Activated naive CD4-positive, alpha-beta T cell (primary cell): ENCODE results near the gene SORL1.

Source experiments
- DNase-seq, 4 experiments: peaks; one replicate each; lab custom pipeline; 2025; lab: John Stamatoyannopoulos, UW

SORL1 gene

GRCh38 chr11:121453589-121454299 lies 1.6 kb downstream of the SORL1 start:
- DNase-seq = no peak

DNA sequence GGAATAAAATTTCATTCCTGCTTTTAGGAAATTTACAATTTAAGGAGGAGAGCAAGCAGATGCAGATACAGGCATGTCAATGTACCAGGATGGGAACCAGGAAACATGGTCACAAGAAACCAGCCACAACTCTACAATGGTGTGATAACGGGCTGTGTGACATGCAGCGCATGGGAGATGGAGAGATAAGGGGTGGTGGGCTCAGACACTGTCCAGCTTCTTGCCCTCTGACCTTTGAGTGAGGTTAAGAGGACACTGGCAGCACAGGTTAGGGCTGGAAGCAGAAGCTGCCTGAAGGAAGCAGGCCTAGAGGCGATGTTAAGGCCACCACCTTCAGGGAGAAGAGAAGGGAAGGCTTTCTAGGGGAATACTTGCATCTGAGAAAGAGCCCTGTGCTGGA lies 3.0 kb downstream of the SORL1 start:
- DNase-seq = no peak

GRCh38 chr11:121456151-121456550 lies 4.0 kb downstream of the SORL1 start:
- no peak for DNase-seq

DNA sequence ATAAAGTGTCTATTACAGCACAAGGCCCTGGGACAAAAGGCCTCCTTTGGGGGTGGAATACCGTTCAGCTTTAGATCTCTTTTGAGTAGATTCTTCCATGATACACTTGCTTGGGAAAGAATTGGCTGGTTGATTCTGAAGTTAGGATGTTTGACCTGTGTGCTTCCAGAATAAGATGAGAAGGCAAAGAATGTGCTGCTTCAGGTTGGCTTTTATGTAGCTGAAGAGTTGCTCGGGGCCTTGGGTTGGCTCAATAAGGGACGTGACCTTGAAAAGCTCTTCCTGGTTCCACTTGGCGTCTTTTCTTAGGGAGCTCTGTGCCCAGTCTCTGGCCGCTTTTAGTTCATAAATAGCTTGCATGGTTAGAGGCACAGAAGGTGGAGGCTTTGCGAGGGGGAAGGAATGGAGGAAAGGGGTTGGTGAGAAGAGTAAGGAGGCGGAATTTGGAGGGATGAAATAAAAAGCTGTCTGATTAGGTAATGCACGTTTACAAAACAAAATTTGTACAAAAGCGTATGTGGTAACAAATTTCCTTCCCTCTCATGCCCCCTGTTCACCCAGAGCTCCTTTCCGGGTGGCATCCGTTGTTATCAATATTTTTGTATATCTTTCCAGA lies 4.8 kb downstream of the SORL1 start:
- DNase-seq = no peak

- DNase-seq = no peak
Observed at GRCh38 chr11:121458551-121458950, 6.4 kb downstream of the SORL1 start.

- DNase-seq = no peak
Observed at GRCh38 chr11:121459413-121460017, 7.4 kb downstream of the SORL1 start.

DNA sequence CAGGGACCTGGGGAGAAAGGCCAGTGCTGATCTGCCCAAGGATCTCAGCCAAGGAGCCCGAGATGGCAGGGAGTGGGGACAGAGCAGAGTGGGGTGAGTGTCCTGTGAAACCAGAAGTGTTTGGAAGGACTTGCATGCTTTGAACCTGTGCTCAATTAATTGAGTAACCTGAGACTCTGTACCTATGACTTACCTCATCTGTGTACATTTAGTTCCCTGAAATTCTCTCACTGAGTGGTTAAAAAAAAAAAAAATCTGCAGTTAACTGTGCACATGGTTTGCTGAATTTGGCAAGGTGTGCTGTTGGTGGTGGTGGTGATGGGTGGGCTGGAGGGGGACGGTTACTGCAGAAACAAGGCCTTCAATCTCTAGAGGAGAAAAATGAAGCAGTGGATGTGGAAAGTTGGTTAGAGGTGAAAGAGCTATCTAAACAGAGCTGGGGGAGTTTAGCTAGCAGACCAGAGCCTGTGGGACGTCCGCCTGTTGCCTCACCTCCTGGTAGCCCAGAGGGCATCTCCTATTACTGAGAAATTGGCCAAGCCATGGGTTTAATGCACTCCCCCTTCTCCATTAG lies 8.9 kb downstream of the SORL1 start:
- no peak for DNase-seq

- no peak for DNase-seq
Observed at GRCh38 chr11:121461843-121462242, 9.7 kb downstream of the SORL1 start.

DNA sequence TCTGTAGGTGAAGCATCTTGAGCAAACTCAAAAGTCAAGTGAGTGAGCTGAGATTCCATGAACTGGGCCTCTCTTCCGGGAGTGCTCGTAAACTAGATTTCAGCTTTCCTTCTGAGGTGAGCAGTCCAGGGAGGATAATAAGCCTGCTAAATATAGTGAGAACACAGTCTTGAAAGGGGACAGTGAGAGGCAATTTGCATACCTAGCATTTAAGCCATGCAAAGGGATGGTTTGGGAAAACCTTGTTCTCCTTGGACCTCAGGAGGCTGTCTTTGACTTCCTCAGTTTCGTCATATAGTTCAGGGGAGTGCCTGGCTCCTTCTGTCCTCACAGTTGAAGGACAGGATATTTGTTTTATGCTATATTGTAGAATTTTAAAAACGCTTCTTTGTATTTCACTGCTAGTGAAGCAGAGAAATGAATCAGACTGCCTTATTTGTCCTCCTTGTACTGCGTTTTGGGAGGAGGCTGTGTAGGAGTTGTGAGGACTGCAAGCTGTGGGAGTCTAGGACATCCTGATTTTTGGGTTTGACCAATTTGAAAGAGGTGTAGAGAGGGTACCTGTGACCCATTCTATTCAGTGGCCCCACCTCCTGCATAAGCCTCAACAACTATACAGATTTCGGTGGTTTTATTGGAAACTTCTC lies 11.7 kb downstream of the SORL1 start:
- DNase-seq = no peak

- DNase-seq = peak; percentile 38 to 55 (median 45)
Observed at GRCh38 chr11:121464352-121464946, 12.3 kb downstream of the SORL1 start.

- no peak for DNase-seq
Observed at GRCh38 chr11:121465709-121466062, 13.6 kb downstream of the SORL1 start.

- no peak for DNase-seq
Observed at GRCh38 chr11:121466063-121466794, 14.1 kb downstream of the SORL1 start.

GRCh38 chr11:121467471-121467870 lies 15.4 kb downstream of the SORL1 start:
- DNase-seq = no peak

- peak; percentile 24 to 50 (median 35) for DNase-seq
Observed at GRCh38 chr11:121467965-121468364, 15.9 kb downstream of the SORL1 start.

- DNase-seq = no peak
Observed at GRCh38 chr11:121469910-121470309, 17.8 kb downstream of the SORL1 start.

GRCh38 chr11:121471167-121471566 lies 19.1 kb downstream of the SORL1 start:
- no peak for DNase-seq

DNA sequence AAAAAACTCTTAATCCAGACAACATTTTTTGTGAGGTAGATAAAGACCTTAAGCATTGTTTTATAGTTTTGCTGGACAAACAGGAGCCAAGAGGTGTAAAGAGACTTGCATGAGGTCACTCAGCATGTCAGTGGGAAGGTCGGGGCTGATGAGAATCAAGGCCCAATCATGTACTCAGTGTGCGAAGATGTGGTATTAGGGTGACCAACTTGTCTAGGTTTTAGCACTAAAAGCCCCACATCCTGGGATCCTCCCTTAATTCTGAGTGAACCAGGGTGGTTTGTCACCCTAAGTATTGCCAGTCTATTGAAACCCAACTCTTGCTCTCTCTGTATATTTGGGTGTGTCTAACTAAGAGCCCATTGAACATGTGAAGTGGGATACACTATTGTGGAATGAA lies 20.2 kb downstream of the SORL1 start:
- DNase-seq = no peak

GRCh38 chr11:121473064-121473777 lies 21.1 kb downstream of the SORL1 start:
- DNase-seq = no peak

DNA sequence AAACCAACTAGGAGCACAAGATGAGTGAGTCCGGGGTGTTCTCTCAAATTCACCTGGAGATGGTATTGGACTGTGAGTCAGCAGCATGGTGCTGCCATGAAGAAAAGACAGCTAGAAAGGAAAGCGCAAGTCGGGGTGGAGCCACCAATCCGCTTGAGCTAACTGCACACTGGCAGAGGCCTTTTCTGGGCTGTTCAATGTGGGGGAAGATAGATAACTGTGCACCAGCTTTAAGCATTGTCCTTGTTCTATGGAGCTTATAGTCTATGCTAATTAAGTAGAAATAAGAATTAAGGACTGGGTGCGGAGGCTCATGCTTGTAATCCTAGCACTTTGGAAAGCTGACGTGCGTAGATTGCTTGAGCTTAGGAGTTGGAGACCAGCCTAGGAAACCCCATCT lies 22.6 kb downstream of the SORL1 start:
- DNase-seq = no peak

DNA sequence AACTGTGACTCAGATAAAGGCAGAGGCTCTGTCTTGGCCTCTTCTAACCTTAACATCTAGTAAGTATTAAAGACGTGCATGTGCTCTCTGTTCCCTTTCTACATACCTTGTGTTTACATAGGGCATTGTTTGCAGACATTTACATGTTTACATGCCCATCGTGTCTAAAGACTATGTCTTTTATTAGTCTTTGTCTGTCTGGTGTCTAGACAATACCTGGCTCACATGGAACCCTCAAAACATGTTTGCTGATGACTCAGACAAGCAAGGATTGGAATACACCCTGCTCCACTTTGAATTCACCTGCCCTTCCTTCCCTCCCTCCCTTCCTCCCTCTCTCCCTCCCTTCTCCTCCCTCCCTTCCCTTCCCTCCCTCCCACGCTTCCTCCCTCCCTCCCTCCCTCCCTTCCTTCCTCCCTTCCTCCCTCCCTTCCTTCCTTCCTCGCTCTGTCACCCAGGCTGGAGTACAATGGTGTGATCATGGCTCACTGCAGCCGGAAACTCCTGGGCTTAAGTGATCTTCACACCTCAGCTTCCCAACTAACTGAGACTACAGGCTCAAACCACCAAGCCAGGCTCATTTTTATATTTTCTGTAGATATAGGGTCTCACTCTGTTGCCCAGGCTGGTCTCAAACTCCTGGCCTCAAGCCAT lies 24.4 kb downstream of the SORL1 start:
- DNase-seq = no peak
